Testis (tissue), 2 donors: ENCODE data around the gene CDC37.

Source experiments
- CTCF ChIP-seq, 3 experiments: fragments of 450-650 bp in 2 of 3; fragments of 200-600 bp in 1 of 3; sonication (generic) in 1 of 3; IDR thresholded peaks; one replicate each; pipeline ENCODE4 v1.5.1; 2016 to 2019; ENCODE audit warnings: antibody characterized with exemption in 3 of 3, mild to moderate bottlenecking in 2 of 3, moderate library complexity in 1 of 3
- POLR2A ChIP-seq: fragments of 450-650 bp; IDR thresholded peaks from one replicate; pipeline ENCODE4 v1.6.1; 2017; ENCODE audit warnings: antibody characterized with exemption, mild to moderate bottlenecking, moderate library complexity

DNA sequence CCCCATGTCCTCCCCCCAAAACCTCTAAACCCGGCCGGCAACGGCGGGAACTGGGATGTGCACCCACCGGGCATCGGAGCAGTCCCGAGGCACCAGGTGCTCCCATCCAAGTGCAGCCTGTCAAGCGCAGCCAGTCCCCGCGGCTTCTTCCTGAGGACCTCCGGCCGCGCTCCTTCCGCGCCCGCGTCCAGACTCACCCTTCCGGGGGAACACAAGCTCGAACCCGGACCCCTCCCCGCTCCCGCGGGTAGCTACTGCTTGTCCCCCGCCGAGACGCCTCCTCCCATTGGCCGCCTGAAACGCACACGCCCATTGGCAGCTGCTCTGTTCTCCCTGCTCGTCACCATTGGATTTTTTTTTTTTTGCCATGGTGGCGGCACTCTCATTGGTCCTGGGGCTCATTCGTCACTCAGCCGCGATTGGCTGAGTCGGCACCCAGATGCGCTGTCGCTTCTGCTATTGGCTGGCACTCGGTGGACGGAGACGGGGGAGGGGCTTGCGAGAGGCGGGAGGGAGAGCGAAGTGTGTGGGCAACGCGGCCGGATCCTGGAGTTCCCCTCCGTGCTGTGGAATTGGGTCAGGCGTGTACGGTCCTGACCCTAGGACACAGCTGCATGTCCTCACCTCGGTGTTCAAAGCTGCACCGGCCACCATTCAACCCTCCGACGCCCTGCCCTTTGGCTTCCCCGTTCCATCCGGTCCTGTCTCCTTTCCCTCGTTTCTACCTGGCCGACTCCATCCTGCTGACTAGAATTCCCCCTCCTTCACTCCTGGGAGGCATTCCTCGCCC, 22.8 kb downstream of the CDC37 start, which contains the start of gene TYK2:
- TF ChIP-seq CTCF (IDR thresholded peaks at IDR 0.05) (peak in 1 of 3 experiments; percentile 4), POLR2A (no peak)
